Measurements from ENCODE around the gene ZNF605. TPM values are rescaled to one million over a fixed set of nuclear protein-coding genes. Genes with fewer than 3 reads are reported as not detected.
A peak's percentile ranks its signal among the peaks of the same experiment; 100 is the strongest.

The ZNF605 gene
- total and polyA plus RNA-seq, 9 of the 15 experiments (the other 6 are each of a cell fraction or from before 2014, with no cell fraction given): 0.45 to 1.1 (median 0.68) TPM

DNA sequence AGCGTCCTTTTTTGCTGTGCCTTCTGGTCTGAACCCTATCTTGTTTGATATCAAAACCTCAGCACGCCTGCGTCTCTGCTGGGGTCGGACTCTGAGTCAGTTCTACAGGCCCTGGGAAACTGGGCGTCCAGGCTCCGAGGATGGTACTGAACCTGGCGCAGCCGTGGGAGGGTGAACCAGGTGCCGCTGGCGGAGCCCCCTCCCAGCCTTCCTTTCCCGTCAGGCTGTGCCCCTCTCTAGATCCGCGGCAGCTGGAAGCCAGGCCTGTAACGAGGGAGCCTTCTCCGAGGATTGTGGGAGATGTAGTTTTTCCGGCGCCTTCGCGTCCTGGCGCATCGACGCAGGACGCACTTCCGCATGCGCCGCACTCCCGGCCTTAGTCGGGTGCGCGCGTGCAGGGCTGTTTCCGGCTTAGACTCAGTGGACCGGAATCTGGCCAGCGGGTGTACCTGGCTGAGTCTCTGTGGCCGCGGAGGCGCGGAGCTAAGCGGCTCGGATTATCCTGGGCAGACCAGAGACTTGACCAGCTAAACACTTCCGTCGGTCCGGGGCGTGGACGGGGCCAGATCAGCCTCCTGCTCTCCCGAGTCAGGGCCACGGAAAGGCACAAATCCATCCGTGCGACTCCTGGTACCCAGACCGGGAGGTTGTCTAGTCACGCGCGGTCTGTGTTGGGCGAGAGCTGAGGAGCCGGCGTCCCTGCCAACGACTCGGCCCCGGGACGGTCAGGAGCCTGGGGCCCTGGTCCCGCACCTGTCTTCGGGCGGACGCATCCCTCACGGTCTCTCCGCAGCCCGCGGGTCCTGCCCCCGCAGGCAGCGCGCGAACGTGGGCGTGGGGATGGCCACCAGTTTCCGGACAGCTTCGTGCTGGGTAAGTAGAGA lies 30.1 kb upstream of the ZNF605 start, which contains the start of gene ZNF26 (continued):
- peak; percentile 66 for TF ChIP-seq ATF7 (IDR thresholded peaks at IDR 0.05)
- TF ChIP-seq CCAR2 (IDR thresholded peaks at IDR 0.05; ENCODE audit: low read depth, low read length): no peak
- no peak for TF ChIP-seq PHB2 (IDR thresholded peaks at IDR 0.05; ENCODE audit: low read depth)
- TF ChIP-seq MTA2 (IDR thresholded peaks at IDR 0.05; ENCODE audit: low read depth): no peak
- TF ChIP-seq CBFA2T3 (IDR thresholded peaks at IDR 0.05): no peak
- TF ChIP-seq RFX1 (IDR thresholded peaks at IDR 0.05): no peak
- no peak for TF ChIP-seq ZNF347 (CRISPR knock-in tag; IDR thresholded peaks at IDR 0.05; ENCODE audit: low read depth)
- TF ChIP-seq SMARCC2 (IDR thresholded peaks at IDR 0.05; ENCODE audit: low read depth): no peak
- no peak for TF ChIP-seq THRAP3 (IDR thresholded peaks at IDR 0.05; ENCODE audit: borderline replicate concordance)
- TF ChIP-seq, protein P1, sequence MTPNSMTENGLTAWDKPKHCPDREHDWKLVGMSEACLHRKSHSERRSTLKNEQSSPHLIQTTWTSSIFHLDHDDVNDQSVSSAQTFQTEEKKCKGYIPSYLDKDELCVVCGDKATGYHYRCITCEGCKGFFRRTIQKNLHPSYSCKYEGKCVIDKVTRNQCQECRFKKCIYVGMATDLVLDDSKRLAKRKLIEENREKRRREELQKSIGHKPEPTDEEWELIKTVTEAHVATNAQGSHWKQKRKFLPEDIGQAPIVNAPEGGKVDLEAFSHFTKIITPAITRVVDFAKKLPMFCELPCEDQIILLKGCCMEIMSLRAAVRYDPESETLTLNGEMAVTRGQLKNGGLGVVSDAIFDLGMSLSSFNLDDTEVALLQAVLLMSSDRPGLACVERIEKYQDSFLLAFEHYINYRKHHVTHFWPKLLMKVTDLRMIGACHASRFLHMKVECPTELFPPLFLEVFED (CRISPR knock-in tag; conservative IDR thresholded peaks at IDR 0.05): no peak
- no peak; the same call in 1 of the 2 replicates for TF ChIP-seq ZBTB17 (CRISPR knock-in tag; IDR thresholded peaks at IDR 0.05)
- TF ChIP-seq MECOM (CRISPR knock-in tag; IDR thresholded peaks at IDR 0.05): no peak
- TF ChIP-seq POU5F1 (IDR thresholded peaks at IDR 0.05; ENCODE audit: borderline replicate concordance, low read depth, low read length, partially characterized antibody): peak; percentile 84
- peak in 1 of 2 experiments; percentile 16; a peak in 1 of 3 replicates for TF ChIP-seq CBX3 (IDR thresholded peaks at IDR 0.05; ENCODE audit: borderline replicate concordance in 1 of 2, low read length in 2 of 2)
- no peak for TF ChIP-seq PHB (CRISPR knock-in tag; IDR thresholded peaks at IDR 0.05)
- TF ChIP-seq NR2C1 (IDR thresholded peaks at IDR 0.05): peak; percentile 55
- peak; percentile 74 for TF ChIP-seq NR2C1 (tag; IDR thresholded peaks at IDR 0.05)
- TF ChIP-seq FOXK1 (CRISPR knock-in tag; IDR thresholded peaks at IDR 0.05; ENCODE audit: borderline replicate concordance): no peak
- peak; percentile 96 for TF ChIP-seq MYC (IDR thresholded peaks at IDR 0.05; ENCODE audit: low read depth, low read length)
- TF ChIP-seq MYC (CRISPR knock-in tag; IDR thresholded peaks at IDR 0.05; ENCODE audit: borderline replicate concordance, low read depth): peak; percentile 68; the same call in 1 of the 2 replicates
- no peak for TF ChIP-seq CHD4 (IDR thresholded peaks at IDR 0.05; ENCODE audit: insufficient read depth, insufficient replicate concordance, low read depth, low read length, poor library complexity, severe bottlenecking)
- no peak for TF ChIP-seq PPARD (CRISPR knock-in tag; IDR thresholded peaks at IDR 0.05)
- TF ChIP-seq, protein P2, sequence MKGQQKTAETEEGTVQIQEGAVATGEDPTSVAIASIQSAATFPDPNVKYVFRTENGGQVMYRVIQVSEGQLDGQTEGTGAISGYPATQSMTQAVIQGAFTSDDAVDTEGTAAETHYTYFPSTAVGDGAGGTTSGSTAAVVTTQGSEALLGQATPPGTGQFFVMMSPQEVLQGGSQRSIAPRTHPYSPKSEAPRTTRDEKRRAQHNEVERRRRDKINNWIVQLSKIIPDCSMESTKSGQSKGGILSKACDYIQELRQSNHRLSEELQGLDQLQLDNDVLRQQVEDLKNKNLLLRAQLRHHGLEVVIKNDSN (CRISPR knock-in tag; IDR thresholded peaks at IDR 0.05): peak; percentile 61
- TF ChIP-seq, protein P3, sequence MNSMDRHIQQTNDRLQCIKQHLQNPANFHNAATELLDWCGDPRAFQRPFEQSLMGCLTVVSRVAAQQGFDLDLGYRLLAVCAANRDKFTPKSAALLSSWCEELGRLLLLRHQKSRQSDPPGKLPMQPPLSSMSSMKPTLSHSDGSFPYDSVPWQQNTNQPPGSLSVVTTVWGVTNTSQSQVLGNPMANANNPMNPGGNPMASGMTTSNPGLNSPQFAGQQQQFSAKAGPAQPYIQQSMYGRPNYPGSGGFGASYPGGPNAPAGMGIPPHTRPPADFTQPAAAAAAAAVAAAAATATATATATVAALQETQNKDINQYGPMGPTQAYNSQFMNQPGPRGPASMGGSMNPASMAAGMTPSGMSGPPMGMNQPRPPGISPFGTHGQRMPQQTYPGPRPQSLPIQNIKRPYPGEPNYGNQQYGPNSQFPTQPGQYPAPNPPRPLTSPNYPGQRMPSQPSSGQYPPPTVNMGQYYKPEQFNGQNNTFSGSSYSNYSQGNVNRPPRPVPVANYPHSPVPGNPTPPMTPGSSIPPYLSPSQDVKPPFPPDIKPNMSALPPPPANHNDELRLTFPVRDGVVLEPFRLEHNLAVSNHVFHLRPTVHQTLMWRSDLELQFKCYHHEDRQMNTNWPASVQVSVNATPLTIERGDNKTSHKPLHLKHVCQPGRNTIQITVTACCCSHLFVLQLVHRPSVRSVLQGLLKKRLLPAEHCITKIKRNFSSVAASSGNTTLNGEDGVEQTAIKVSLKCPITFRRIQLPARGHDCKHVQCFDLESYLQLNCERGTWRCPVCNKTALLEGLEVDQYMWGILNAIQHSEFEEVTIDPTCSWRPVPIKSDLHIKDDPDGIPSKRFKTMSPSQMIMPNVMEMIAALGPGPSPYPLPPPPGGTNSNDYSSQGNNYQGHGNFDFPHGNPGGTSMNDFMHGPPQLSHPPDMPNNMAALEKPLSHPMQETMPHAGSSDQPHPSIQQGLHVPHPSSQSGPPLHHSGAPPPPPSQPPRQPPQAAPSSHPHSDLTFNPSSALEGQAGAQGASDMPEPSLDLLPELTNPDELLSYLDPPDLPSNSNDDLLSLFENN (IDR thresholded peaks at IDR 0.05; ENCODE audit: low read depth in 2 of 2, low read length in 2 of 2): no peak
